Caki2 (cell line): ENCODE data around the gene SEC31B. TPM values are rescaled to one million over a fixed set of nuclear protein-coding genes. Genes with fewer than 3 reads are reported as not detected.

Source experiments
- DNase-seq: peaks from one replicate; pipeline ENCODE4 v3.0.0-alpha.2; 2015; ENCODE audit warnings: low read depth
- in situ Hi-C: cut with HindIII; loops from 2 replicates; pipeline ENCODE4 v1.10.0; 2016; ENCODE audit warnings: low sequenced_read_pairs, low pct_unique_long_range_greater_than_20kb, mixed read lengths
- total RNA-seq: library from RNA; depleted of rRNA; stranded (reverse); fragments of >200 nt; shearing (Covaris generic); gene quantifications from 2 replicates; pipeline ENCODE4 v1.2.3, GENCODE V29; 2014; ENCODE audit warnings: low replicate concordance

SEC31B gene
- total RNA-seq, 1 experiment from 2014 or later: 0.71 TPM

DNA sequence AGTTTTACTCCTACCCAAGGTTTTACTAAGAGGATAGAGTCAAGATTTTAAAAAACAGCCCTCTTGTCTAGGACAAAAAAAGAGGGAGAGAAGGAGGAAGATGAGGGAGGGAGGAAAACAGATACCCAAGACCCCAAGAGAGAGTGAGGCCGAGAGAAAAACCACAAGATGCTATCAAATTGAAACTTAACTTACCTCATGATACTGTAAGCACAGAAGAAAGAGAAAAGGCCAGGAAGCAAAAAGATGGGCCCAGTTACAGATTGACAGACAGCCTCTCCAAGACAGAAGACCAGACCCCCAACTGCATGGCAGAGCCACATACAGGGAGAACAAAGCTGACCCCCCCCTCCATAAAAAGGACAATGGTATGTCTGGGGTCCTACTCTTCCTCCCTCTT lies 11.4 kb downstream of the SEC31B start:
- in situ Hi-C loops: no loop called here
- no peak for DNase-seq

DNA sequence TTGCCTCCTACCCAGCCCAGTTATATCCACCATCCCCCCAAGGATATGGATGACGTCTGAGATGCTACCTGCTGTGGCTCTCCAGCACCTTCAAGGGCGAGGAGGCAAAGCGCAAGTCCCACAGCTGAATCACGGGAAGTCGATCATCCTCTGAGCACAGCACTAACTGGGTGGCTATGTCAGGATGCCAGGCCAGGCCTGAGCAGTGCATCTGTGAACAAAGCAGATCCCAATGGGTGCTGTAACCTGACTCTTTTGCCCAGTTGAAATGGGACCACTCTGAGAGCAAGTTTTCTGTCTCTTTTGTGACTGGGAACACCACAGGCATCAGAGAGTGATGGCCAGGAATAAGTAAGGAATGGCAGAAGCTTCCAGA lies 12.3 kb downstream of the SEC31B start:
- no peak for DNase-seq
- in situ Hi-C loops: no loop called here

DNA sequence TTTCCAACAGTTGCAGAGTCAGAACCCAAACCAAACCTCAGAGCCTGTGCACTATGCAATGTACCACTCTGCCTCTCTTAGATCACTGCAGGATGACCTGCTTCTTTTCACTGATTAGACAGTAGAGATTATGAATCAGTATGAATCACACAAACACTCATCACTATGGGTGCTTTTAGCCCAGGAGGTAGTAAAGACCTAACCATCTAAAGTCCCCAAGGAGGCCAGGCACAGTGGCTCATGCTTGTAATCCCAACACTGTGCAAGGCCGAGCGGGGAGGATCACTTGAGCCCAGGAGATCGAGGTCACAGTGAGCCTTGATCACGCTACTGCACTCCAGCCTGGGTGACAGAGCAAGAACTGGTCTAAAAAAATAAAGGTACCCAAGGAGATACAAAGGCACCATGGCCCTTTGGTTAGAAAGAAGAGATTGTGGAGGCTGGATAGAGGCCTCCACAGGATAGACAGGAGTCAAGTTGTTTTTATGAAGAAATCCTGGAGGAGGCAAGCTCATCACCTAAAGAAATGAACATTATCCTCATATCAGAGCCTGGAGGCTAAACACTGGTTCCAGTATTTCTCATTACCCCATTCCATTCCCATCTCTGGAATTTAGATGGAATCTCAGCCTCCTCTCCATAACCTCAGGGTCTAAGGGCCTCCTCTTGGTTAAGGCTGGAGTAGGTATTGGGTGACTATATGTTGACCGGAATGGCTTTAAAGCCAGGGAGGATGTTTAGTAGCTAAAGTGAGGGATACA lies 12.9 kb downstream of the SEC31B start:
- peak; percentile 13 for DNase-seq

GRCh38 chr10:100505164-100505563 lies 14.5 kb downstream of the SEC31B start:
- DNase-seq: no peak
- in situ Hi-C loops: no loop called here

More for the DNA sequence above, 12.9 kb downstream of the SEC31B start:
- in situ Hi-C loops: no loop called here

- in situ Hi-C loops: no loop called here
- DNase-seq: no peak
Measured at GRCh38 chr10:100504096-100504495, 15.6 kb downstream of the SEC31B start.

- in situ Hi-C loops: no loop called here
- no peak for DNase-seq
Measured at GRCh38 chr10:100502926-100503494, 16.7 kb downstream of the SEC31B start.

GRCh38 chr10:100501423-100501822 lies 18.2 kb downstream of the SEC31B start:
- DNase-seq: no peak
- in situ Hi-C loops: no loop called here

- no peak for DNase-seq
- in situ Hi-C loops: no loop called here
Measured at GRCh38 chr10:100498059-100498458, 21.6 kb downstream of the SEC31B start.

- DNase-seq: no peak
- in situ Hi-C loops: no loop called here
Measured at GRCh38 chr10:100496567-100496966, 23.1 kb downstream of the SEC31B start.

DNA sequence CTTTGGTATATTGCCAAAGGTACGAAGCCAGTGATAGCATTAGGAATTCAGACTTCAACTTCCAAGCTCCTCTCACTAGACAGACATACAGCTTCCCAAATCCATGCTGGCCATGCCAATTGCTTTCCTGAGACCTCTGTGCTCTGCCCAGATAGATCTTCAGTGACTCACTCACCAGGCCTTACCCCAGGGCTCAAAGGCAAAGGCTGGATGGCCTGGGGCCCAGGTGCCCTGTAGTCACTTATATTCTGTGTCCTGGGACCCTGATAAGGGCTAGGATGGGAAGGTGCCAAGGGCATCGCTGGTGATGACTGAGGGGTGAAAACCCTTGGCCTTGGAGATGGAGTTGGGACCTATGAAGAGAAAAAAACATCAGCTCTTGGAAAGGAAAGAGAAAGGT lies 29.1 kb downstream of the SEC31B start:
- no peak for DNase-seq
- in situ Hi-C loops: no loop called here

DNA sequence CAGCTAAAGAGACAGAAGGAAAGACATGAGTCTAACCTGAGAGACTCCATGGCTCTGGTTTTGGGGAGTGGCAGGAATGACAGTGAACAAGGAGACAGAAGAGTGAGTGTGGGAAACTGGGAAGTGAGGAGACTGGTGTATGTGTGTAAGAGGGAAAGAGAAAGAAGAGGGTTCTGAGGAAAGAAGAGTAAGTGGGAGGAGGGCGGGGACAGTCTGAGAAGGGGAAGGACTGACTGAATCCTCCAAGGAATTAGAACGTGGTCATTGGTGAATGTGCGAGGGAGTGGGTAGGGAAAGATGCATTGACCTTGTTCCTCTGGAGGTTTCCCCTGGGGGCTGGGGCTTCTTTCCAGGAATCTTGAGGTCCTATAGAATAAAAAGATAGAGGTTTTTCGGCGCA lies 30.3 kb downstream of the SEC31B start:
- DNase-seq: no peak
- in situ Hi-C loops: no loop called here

GRCh38 chr10:100487529-100487928 lies 32.1 kb downstream of the SEC31B start:
- DNase-seq: no peak
- in situ Hi-C loops: no loop called here

DNA sequence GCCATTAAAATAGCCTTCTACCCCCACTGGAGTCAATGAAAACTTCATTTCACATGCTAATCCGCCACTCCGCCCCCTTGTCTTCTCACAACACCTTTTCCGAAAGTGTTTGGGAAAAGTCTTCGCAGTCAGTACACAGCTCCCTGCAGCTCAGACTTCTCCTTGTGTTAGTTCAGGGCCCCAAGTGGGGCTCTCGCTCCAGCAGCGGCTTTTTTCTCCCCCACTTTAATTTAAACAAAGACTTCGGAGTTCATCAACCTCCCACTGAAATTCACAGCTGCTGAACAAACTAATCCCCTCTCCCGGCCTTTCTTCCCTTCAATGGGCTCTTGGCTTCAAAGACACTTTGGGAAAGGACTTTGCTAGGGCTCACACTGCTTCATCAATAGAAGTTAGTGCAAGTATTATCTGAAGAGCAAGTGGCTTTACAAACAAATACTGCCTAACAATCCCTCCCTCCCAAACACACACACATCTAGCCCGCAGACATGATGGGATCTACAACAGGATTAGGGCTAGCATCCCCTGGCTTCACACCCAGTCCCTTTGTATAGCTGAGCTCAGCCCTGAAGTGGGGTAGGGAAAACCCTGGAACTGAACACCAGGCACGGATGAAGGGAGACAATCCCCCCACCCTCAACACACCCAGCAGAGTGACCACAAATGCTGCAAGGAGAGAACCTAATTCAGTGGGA lies 33.7 kb downstream of the SEC31B start:
- in situ Hi-C loops: no loop called here
- DNase-seq: no peak

DNA sequence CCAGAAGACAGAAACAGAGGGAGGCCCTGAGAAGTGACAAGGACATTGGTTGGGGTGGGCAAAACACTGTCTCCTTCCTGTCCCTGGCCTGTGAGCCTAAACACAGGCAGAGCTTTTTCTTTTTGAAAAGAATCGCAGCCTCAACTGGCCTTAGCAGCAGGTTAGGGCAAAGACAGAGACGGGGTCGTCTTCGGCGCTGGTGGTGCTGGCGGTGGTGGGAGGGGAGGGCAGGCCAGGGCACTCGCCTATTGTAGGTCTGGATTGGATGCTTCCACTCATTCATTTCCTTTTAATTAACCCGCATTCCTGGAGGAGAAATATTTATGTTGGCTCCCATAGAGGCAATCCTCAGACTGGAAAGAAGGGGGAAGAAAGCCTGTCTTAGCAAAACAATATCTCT lies 34.3 kb downstream of the SEC31B start:
- DNase-seq: no peak
- in situ Hi-C loops: no loop called here

DNA sequence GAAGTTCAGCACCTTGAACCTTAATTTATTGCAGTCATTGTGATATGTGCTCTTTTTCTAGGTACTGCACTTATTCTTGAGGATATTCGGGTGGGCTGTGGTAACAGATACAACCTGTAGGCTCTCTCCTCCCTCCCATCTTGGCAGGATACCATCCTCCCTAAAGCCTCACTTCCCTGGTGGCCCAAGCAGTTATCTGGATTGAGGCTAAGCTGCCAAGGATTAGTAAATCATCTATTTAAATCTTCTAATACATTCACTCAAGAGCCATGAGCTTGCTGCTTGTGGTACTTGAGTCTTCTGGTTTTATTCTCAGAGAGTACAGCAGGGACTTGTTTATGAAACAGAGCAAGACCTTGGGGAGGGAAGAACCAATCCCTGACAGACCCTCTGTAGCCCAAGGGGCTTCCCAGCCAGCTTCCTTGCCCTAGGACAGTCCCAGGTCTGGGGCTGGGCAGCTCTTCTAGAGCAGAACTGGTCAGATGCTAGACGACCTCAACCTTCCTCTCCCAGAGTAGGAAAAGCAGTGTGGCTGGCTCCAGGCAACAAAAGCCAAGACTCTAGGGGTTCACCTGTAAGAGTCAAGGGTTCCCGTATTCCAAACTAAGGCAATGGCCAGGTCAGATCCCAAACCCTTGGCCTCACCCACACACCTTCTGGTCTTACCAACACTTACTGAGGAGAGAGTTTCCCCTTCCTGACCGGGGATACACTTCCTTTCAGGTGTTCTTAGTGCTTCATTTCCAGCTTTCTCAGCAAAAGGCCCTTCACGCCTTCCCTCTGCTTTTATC lies 35.6 kb downstream of the SEC31B start:
- no peak for DNase-seq
- in situ Hi-C loops: no loop called here

DNA sequence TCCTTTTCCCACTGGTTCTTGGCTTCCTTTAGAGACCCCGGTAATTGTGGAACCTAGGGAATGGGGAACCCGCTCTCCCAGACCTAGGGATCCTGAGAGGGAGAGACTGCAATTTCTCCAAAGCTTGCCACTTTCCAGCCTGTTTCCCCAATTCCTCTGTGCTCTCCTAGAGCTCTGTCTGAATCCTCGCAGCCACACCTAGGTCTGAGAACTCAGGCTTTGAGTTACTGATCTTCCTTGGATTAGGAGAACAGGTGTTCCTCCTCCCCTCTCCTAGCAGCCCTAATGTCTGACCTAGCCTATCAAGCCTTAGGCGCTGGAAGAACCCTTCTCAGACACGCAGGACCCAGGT lies 36.9 kb downstream of the SEC31B start:
- no peak for DNase-seq
- in situ Hi-C loops: no loop called here

DNA sequence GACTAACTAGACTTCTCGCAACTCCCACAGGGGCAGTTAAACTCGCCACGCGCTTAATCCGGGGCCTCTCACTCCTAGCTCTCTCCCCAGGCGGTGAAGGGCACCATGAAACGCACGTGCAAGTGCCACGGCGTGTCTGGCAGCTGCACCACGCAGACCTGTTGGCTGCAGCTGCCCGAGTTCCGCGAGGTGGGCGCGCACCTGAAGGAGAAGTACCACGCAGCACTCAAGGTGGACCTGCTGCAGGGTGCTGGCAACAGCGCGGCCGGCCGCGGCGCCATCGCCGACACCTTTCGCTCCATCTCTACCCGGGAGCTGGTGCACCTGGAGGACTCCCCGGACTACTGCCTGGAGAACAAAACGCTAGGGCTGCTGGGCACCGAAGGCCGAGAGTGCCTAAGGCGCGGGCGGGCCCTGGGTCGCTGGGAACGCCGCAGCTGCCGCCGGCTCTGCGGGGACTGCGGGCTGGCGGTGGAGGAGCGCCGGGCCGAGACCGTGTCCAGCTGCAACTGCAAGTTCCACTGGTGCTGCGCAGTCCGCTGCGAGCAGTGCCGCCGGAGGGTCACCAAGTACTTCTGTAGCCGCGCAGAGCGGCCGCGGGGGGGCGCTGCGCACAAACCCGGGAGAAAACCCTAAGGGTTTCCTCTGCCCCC lies 37.4 kb downstream of the SEC31B start:
- in situ Hi-C loops: no loop called here
- peak; percentile 61 for DNase-seq

GRCh38 chr10:100481462-100482081 lies 38.1 kb downstream of the SEC31B start:
- in situ Hi-C loops: no loop called here
- DNase-seq: peak; percentile 84
